ENCODE data around the gene AAMP. TPM values are rescaled to one million over a fixed set of nuclear protein-coding genes. Genes with fewer than 3 reads are reported as not detected.

Gene AAMP
- total RNA-seq, 1 donor from 2014 or later = 79.2 TPM

DNA sequence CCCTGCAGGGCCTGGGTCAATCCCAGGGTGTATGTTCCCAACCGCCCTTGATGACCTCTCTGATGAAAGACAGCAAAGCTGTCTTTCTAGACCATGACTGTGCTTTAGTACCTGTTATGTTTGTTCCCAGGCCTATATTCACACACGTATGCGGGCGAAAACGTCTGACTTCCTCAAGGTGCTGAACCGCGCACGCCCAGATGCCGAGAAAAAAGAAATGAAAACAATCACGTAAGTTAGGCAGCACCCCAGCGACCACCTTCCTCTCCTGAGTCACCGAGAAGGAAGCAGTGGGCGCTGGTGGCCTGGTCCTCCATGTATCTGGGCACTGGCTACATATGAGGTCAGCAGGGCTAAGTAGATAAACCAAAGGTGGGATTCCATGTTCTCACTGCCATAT, 20.2 kb downstream of the AAMP start:
- Mint-ChIP-seq H3K36me3 (ENCODE audit: insufficient read depth) (peaks cover 28% of the 10 kb centered on the region), H3K4me1 (ENCODE audit: low read depth) (no peaks in the 10 kb centered on the region), H3K9me3 (ENCODE audit: low read depth) (no peaks in the 10 kb centered on the region), H3K27ac (no peak overlapping the region), H3K4me3 (ENCODE audit: low read depth) (no peak overlapping the region), H3K27me3 (no peaks in the 10 kb centered on the region)
- DNase-seq (ENCODE audit: low spot score, unreplicated experiment) = no peak
- TF ChIP-seq, protein P1, sequence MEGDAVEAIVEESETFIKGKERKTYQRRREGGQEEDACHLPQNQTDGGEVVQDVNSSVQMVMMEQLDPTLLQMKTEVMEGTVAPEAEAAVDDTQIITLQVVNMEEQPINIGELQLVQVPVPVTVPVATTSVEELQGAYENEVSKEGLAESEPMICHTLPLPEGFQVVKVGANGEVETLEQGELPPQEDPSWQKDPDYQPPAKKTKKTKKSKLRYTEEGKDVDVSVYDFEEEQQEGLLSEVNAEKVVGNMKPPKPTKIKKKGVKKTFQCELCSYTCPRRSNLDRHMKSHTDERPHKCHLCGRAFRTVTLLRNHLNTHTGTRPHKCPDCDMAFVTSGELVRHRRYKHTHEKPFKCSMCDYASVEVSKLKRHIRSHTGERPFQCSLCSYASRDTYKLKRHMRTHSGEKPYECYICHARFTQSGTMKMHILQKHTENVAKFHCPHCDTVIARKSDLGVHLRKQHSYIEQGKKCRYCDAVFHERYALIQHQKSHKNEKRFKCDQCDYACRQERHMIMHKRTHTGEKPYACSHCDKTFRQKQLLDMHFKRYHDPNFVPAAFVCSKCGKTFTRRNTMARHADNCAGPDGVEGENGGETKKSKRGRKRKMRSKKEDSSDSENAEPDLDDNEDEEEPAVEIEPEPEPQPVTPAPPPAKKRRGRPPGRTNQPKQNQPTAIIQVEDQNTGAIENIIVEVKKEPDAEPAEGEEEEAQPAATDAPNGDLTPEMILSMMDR (IDR thresholded peaks at IDR 0.05; ENCODE audit: unreplicated experiment) = no peak

DNA sequence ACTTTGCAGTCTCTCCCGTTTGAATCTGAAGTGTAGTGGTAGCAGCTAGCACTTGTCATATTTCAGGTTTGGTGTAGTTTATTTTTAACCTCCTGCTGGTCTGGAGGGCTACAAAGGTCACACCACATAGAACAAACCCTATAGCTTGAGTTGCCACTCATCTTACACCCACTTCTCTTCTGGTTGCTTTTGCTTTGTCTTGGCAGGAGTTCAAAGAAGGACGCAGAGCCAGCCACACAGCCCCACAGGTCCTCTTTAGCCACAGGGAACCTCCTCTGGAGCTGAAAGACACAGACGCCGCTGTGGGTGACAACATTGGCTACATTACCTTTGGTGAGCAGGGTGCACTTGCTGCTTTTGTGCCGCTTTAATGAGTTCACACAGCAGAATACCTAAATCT, 24.7 kb downstream of the AAMP start:
- Mint-ChIP-seq H3K4me1 (ENCODE audit: low read depth) (no peaks in the 10 kb centered on the region), H3K27ac (no peak overlapping the region), H3K36me3 (ENCODE audit: insufficient read depth) (peaks cover 35% of the 10 kb centered on the region), H3K9me3 (ENCODE audit: low read depth) (no peaks in the 10 kb centered on the region), H3K27me3 (no peaks in the 10 kb centered on the region), H3K4me3 (ENCODE audit: low read depth) (no peak overlapping the region)
- DNase-seq (ENCODE audit: low spot score, unreplicated experiment) = no peak
- TF ChIP-seq, protein P1 (IDR thresholded peaks at IDR 0.05; ENCODE audit: unreplicated experiment) = no peak

DNA sequence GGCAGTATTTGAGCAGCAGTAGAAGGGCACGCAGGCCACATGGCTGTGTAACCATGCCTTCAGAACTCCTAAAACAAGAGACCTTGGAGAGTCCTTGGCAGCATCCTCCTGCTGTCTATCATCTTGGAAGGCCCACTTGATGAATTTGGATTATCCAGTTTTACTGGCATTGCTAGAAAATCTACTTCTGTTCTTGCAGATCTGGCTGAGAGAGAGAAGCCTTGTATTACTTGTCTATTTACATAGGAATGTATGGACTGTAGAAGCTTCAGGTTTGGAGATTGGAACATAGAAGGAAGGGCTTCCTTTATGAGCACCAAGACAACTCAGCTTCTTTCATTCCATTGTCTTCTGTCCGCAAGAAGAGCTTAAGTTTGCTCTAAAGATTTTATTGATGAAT, 25.3 kb downstream of the AAMP start:
- H3K9me3 Mint-ChIP-seq (ENCODE audit: low read depth) = no peaks in the 10 kb centered on the region
- no peak for DNase-seq (ENCODE audit: low spot score, unreplicated experiment)
- TF ChIP-seq, protein P1 (IDR thresholded peaks at IDR 0.05; ENCODE audit: unreplicated experiment) = no peak
- H3K4me3 Mint-ChIP-seq (ENCODE audit: low read depth) = no peak overlapping the region
- no peaks in the 10 kb centered on the region for H3K27me3 Mint-ChIP-seq
- H3K36me3 Mint-ChIP-seq (ENCODE audit: insufficient read depth) = peaks cover 32% of the 10 kb centered on the region
- H3K4me1 Mint-ChIP-seq (ENCODE audit: low read depth) = no peaks in the 10 kb centered on the region
- H3K27ac Mint-ChIP-seq = no peak overlapping the region

DNA sequence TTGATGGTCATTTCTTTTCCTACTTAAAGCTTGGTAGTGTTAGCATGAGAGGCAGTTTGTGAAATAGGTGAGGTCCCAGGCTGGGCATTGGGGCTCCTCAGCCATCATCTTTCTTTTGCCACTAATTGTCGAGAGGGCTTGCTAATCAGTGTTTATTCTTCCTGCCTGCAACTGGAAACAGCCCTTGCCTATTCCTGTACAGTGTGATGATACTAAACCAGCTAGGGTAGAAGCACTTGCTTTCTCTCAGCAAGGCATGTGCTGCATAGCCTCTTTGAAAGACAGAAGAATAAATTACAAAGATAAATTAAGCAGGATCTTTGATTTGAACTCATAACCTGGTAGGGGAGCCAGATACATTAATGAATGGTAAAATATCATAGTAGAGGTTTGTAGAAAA, 25.7 kb downstream of the AAMP start:
- Mint-ChIP-seq H3K4me1 (ENCODE audit: low read depth) (no peaks in the 10 kb centered on the region), H3K4me3 (ENCODE audit: low read depth) (no peak overlapping the region), H3K9me3 (ENCODE audit: low read depth) (no peaks in the 10 kb centered on the region), H3K27ac (no peak overlapping the region), H3K27me3 (no peaks in the 10 kb centered on the region), H3K36me3 (ENCODE audit: insufficient read depth) (peaks cover 29% of the 10 kb centered on the region)
- TF ChIP-seq, protein P1 (IDR thresholded peaks at IDR 0.05; ENCODE audit: unreplicated experiment) = no peak
- no peak for DNase-seq (ENCODE audit: low spot score, unreplicated experiment)

DNA sequence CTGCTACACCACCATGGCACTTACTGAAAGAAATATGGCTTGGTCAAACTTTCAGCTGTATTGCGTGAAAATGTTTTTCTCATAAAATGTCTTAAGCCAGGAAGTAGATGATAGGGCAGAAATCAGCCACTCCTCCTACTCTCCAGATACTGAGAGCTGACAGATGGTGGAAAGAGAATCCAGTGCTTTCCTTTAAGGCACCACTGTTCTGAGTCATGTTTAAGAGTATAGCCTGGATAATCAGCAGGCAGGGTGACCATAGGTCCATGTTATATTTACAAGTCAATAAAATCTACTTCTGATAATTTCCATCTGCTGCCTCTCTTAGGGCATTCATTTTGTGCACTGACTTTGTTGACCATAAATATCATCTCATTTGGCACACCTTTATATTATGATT, 31.1 kb downstream of the AAMP start:
- H3K27me3 Mint-ChIP-seq = no peaks in the 10 kb centered on the region
- H3K9me3 Mint-ChIP-seq (ENCODE audit: low read depth) = no peaks in the 10 kb centered on the region
- H3K4me3 Mint-ChIP-seq (ENCODE audit: low read depth) = no peak overlapping the region
- TF ChIP-seq, protein P1 (IDR thresholded peaks at IDR 0.05; ENCODE audit: unreplicated experiment) = no peak
- DNase-seq (ENCODE audit: low spot score, unreplicated experiment) = no peak
- peaks cover 11% of the 10 kb centered on the region for H3K4me1 Mint-ChIP-seq (ENCODE audit: low read depth)
- H3K36me3 Mint-ChIP-seq (ENCODE audit: insufficient read depth) = peaks cover 37% of the 10 kb centered on the region
- H3K27ac Mint-ChIP-seq = no peak overlapping the region

Data from progenitor cell of endocrine pancreas (in vitro differentiated cells).